ENCODE data around the gene NLRP6.

GRCh38 chr11:312092-312816 lies 34.0 kb downstream of the NLRP6 start:
- TF ChIP-seq CTCF (IDR thresholded peaks at IDR 0.05) (no peak), EZH2phosphoT487 (IDR thresholded peaks at IDR 0.05; ENCODE audit: borderline replicate concordance, low read depth) (no peak), TAF1 (IDR thresholded peaks at IDR 0.05; ENCODE audit: borderline replicate concordance, low read depth, low read length) (no peak)

All from SK-N-SH (cell line).